Measurements from ENCODE around the gene CYFIP1. TPM values are rescaled to one million over a fixed set of nuclear protein-coding genes. Genes with fewer than 3 reads are reported as not detected.

Gene CYFIP1
- total RNA-seq, 1 donor from 2014 or later, result 35.6 TPM

DNA sequence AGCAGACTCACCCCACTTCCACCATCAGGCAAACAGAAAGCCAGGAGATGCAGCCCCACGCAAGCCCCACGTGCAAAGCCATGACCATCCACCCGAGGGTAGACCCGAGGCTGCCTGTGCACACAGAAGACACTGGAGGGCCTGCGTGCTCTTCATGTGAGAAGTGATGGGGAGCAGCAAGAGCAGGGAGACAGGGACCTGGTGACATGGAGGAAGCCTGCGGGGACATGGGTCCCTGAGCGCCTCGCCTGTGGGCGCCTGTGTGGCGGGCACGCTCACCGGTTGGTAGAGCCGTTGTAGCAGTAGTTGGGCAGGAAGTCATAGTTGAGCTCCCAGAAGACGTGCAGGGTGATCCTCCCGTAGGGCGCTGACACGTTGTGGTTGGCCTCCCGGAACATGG lies 76.7 kb downstream of the CYFIP1 start:
- no peak for DNase-seq (ENCODE audit: low spot score)
- intact Hi-C loops (cut with DNase I), result no loop called here

DNA sequence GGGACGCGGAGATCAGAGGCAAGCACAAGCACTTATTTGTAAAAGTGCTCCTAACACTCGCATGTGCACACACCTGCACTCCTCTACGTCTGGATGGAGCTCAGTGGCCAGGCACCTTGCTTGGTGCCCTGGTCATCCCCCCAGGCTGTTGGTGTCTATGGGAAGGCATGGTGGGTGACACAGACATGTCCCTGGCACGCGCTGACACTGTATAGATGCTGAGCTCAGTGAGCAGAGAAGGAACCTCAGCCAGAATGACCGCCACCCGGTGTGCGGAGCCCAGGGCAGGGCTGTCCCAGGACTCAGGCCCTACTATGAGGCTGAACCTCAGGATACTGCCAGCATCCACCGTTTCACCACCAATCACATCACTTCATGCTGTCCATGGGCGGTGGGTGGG lies 77.2 kb downstream of the CYFIP1 start:
- intact Hi-C loops (cut with DNase I), result no loop called here
- no peak for DNase-seq (ENCODE audit: low spot score)

DNA sequence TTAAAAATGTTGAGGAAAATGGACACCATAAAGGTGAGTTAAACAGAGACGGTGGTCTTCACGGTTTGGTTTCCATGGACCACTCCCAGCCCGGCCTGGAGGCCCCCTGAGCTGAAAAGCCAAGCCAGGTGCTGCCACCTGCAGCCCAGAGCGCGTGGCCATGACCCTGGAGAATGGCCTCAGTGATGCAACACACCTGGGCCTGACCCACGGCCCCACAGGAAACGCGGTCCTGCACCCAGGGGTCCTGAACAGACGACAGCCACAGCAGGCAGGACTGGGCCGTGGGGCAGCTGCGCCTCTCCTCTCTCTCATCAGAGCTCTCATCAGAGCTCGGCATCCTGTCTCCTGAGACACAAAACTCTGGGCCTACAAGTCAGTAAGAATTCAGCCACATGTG lies 77.6 kb downstream of the CYFIP1 start:
- no peak for DNase-seq (ENCODE audit: low spot score)
- intact Hi-C loops (cut with DNase I), result no loop called here

DNA sequence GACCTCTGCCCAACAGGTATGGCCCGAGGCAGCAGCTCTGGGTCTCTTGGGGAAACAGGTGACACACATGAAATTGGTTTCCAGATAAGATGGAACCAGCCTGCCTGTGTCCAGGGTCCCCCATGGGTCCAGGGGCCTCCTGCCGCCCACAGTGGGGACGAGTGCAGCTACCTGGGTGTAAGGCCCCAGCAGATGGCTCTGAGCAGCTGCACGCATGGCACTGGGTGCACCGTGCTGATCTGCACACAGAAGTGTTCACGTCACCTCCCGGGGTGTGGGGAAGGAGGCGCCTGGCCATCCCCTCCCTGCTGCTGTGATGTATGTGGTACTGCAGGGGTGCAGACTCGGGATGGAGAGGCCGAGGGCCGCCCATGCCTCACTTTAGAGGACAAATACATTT lies 78.1 kb downstream of the CYFIP1 start:
- DNase-seq (ENCODE audit: low spot score), result no peak
- intact Hi-C loops (cut with DNase I), result no loop called here

DNA sequence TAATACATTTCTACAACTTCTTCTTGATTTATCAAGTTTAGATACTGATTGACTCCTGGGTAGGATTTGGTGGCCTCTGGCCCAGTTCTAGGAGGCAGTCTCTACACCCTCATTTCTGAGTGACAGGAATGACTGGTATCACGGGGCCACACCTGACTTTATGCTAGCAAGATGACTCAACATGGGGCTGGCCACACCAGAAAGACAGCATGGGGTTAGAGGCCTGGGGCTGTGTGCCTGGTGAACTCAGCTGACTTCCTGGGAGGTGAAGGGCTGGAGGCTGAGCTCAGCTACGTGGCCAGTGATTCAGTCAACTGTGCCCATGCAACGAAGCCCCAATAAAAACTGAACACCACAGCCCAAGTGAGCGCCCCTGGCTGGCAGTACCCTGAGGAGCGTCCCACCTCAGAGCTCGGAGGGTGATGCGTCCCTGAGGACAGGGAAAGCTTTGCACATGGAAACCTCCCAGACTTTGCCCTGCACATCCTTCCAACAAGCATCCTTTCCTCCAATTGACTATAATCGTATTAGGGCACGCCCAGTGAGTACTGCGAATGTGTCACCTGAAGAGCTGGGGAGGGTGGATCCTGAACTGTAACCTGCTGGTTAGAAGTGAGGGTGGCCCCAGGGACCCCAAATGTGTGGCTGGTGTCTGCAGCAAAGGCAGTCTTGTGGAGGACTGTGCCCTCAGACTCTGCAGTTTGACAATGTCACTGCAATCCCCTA lies 84.5 kb downstream of the CYFIP1 start:
- DNase-seq (ENCODE audit: low spot score), result no peak
- intact Hi-C loops (cut with DNase I), result no loop called here

DNA sequence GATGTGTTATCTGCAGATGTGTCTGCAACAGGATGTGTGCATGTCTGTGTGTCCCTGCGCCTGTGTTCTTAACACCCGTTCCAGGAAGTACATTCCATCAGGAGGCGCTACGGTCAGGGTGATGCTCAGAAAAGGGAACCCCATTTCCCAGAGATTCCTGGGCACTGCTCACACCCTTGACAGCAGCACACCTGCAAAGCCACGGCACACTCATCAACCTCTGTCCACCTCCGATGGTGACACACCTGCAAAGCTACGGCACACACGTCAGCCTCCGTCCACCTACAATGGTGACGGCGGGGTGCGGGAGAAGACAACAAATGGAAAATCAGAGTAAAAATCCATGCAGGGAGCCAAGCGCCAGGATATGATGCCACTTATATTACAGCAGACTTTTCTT lies 86.3 kb downstream of the CYFIP1 start:
- intact Hi-C loops (cut with DNase I), result no loop called here
- DNase-seq (ENCODE audit: low spot score), result no peak

DNA sequence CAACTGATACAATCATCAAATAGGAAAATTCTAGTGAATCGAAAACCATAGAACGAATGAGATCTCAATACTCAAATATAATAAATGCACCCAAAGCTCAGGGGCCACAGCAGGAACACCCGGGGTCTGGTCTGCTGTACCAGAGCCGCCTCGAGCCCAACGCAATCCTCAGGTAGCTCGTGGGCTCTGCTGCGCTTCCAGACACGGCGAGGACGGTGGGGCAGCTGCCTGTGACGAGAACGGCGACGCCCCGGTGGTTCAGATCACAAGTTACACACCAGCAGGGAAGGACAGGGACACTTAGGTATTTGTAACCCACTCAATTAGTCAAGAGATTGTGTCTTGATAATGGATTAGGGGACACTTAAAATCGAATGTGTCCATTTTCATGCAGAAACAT lies 87.1 kb downstream of the CYFIP1 start:
- intact Hi-C loops (cut with DNase I), result no loop called here
- DNase-seq (ENCODE audit: low spot score), result no peak

DNA sequence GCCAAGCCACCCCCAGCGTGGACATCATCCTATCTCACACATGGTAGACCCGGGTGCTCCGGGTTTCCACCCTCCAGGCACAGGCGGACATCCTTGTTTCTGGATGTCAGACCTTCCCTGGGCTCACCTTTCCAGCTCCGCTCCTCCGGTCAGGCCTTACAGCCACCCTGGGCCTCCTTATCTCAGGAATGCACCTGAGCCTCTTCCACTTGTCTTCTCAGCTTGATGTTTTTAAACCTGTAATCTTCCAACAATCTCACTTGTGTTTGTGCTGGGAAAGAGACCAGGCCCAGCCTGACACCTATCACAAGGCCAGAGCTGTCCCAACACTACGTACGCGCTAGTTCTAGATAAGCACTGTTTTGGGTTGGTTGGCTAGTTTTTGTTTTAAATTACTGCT lies 87.8 kb downstream of the CYFIP1 start:
- DNase-seq (ENCODE audit: low spot score), result no peak
- intact Hi-C loops (cut with DNase I), result no loop called here

DNA sequence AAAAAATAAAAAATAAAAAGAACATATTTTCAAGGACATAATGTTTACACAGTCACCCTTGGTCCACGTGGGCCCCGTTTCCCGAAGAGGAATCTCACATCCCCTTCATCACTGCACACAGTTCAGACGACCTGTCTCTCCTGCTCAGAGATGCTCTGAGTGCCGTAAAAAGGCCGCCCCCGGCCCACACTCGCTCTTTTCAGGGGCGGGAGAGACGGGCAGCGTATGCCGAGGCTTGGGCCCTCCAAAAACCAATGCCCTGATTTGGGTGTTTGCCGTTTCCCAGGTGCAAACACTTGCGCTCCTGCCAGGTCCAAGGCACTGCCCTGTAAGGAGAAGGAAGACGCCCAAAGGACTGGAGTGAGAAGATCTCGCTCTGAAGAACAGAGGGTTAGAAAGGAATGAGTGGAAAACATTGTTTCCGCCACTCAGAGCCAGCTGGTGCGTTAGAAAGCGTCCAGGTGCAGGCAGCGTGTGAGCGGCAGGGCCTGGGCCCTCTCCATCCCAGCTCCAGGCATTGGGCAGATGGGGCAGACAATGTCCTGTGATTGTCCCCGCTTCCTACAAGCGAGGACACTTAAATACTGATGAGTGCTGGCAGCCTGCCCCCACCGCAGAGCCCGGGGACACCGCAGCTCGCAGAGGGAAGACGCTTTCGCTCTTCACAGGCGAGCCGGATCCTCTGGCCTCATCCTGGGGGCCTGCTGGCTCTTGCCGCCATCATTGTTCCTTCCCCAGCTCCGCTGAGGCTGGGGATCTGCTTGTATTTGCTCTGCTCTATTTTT lies 88.5 kb downstream of the CYFIP1 start:
- no peak for DNase-seq (ENCODE audit: low spot score)
- intact Hi-C loops (cut with DNase I), result no loop called here

DNA sequence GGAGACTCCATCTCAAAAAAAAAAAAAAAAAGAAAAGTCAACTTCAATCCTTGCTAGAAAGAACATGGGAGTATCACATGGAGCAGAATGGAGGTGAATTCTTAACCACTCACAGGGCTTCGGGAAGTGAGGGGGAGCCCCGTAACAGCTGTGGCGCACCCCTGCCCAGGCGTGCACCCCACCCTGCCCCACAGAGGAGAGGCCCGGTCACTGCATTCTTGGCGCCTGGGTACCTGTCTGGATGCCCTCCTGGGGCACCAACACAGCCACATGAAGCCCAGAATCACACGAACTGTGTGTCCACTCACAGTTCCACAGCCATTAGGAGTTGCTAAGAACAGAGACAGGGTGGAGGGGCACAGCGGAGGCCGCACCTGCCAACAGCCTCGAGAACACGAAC lies 89.9 kb downstream of the CYFIP1 start:
- intact Hi-C loops (cut with DNase I), result no loop called here

DNA sequence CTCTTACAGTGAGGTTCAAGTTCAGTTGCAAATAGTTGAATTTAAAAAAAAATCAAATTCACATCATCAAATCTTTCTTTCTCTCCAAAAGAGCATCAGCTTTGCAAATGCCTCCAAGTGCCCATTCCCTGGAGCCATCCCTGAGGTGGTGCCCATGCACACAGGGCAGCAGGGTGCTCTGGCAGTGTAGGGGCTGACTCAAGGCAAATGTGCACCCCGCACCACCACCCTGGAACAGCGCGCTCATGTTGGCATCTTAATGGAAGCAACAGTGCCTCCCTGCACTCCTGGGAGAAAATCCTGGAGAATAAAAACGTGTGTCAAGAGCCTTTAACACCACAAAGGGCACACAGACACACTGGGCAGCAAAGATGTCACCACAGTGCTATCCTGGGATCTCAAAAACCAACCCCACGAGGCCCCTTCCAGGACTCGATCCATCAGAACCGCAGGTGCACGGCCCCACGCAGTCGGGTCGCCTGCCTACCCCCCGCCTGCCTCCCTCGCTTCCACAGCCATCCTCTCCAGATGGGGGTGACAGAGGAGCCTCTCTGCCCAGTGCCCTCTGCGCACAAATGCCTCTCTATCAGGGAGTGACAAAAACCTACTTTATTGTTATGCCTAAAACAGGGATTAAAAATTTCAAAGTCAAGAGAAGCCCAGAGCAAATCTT lies 90.9 kb downstream of the CYFIP1 start:
- intact Hi-C loops (cut with DNase I), result no loop called here
- no peak for DNase-seq (ENCODE audit: low spot score)

More for the DNA sequence above, 89.9 kb downstream of the CYFIP1 start:
- no peak for DNase-seq (ENCODE audit: low spot score)

DNA sequence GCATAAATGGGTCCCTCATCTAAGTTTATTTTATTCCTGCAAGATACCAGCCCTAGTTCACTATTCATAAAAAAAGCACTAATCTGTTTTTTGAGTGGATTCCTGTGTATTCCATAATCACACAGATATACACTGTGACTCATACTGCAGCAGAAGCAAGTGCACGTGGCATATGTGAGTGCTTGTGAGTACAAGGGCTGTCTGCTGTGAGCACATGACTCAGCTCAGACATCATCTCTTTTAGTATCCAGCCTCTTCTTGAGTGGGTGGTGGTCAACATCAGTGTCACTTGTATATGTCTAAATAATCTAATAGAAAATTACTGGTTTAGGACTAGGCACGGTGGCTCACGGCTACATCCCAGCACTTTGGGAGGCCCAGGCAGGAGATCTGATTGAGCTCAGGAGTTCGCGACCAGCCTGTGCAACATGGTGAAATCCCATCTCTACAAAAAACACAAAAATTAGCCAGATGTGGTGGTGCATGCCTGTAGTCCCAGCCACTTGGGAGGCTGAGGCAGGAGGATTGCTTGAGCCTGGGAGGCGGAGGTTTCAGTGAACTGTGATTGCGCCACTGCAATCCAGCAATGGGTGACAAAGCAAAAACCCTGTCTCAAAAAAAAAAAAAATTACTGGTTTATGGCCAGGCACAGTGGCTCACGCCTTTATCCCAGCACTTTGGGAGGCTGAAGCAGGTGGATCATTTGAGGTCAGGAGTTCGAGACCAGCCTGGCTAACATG lies 91.9 kb downstream of the CYFIP1 start:
- intact Hi-C loops (cut with DNase I), result no loop called here
- peak; percentile 56 for DNase-seq (ENCODE audit: low spot score)

DNA sequence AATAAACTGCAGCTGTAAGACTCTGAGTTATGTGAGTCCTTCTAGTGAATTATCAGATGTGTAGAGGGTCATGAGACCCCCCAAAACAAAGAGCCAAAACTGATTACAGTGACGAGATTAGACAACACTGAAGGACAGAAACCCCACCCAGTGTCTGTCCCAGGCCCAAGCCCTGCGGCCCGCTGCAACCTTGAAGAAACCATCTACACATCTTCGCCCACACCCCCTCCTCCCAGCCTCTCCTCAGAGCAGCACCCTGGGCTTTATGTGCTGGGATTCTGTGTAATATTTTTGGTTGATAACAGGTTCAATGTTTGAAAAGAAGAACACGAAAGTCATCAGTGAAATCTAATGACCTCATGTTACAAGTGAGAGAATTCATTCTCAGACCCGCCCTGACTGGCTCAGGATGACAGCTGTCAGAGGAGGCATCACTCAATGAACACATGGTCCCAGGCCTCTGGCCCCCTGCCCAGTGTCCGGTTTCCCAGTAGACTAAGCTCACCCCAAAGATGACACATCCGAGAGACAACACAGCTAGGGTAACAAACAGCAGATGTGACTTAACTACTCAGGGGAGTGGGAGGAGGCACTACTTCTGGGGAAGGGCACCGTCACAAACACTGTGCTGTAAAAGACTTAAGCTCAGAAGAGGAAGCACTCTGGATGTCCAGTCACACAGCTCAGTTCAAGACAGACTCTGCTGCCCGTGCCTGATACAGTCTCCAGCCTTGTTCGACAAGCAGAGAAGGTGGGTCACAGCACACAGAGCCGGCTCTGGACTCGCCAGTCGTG lies 92.8 kb downstream of the CYFIP1 start:
- peak; percentile 61 for DNase-seq (ENCODE audit: low spot score)

DNA sequence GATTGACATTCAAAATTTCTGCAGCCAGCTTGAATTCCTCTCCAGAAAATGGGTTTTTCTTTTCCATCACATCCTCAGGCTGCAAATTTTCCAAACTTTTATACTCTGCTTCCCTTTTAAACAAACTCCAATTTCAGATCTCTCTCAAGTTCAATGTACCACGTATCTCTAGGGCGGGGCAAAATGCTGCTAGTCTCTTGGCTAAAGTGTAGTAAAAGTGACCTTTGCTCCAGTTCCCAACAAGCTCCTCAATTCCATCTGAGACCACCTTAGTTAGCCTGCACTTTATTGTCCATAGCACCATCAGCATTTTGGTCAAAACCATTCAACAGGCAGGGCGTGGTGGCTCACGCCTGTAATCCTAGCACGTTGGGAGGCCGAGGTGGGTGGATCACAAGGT lies 95.0 kb downstream of the CYFIP1 start:
- no peak for DNase-seq (ENCODE audit: low spot score)
- intact Hi-C loops (cut with DNase I), result no loop called here

More for the DNA sequence above, 92.8 kb downstream of the CYFIP1 start:
- intact Hi-C loops (cut with DNase I), result no loop called here

DNA sequence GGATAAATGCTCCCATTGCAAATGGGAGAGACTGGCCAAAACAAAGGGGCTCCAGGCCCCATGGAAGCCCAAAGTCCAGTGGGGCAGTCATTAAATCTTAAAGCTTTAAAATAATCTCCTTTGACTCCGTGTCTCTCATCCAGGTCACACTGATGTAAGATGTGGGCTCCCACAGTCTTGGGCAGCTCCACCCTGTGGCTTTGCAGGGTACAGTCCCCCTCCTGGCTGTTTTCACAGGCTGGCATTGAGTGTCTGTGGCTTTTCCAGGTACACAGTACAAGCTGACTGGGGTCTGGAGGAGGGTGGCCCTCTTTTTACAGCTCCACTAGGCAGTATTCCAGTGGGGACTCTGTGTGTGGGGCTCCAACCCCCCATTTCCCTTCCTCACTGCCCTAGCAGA lies 95.8 kb downstream of the CYFIP1 start:
- intact Hi-C loops (cut with DNase I), result no loop called here
- DNase-seq (ENCODE audit: low spot score), result no peak

DNA sequence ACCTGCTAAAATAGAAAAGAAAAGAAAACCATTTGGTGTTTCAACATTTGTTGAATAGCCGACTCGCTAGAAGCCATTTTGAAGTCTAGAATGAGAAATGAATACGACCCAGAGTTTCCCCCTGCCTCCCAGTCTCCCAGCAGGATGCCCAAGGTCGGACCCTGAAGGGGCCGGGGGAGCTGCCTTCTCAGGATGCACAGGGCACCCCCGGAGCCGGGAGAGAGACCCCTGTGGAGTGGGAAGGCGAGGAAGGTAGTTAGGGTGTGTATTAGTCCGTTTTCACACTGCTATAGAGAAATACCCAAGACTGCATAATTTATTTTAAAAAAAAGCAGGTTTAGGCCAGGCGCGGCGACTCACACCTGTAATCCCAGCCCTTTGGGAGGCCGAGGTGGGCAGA lies 97.0 kb downstream of the CYFIP1 start:
- intact Hi-C loops (cut with DNase I), result no loop called here

DNA sequence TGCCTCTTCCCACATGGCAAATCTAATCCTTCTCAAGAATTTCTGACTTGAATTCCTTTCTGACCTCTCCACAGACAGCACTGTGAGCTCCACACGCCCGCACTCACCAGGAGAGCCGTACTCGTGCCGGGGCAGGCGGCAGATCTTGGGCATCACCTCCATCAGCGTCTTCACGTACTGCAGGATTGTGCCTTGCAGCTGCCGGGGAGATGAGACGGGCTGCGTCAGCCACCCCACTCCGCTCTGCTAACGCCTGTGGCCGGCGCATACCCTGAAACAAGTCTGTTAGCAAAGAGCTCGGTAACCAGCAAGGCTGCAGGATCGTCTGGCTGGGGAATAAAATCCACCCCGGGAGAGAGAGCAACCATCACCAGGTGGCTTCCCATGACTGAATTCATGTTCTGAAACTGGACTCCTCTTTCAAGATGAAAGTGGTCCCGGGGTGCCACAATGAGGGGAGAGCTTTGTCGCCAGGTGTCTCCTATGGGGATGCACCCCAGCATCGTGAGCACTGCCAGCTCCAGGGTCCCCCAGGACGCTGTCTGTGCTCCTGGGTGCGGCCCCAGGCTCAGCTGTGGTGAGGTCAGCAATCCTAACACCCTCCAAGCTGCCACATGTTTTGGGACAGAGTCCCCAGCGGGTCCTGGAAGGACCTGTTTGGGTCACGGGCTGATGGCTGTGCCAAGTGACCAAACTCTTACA lies 98.3 kb downstream of the CYFIP1 start:
- intact Hi-C loops (cut with DNase I), result no loop called here
- peak; percentile 74 for DNase-seq (ENCODE audit: low spot score)

More for the DNA sequence above, 97.0 kb downstream of the CYFIP1 start:
- DNase-seq (ENCODE audit: low spot score), result peak; percentile 19

DNA sequence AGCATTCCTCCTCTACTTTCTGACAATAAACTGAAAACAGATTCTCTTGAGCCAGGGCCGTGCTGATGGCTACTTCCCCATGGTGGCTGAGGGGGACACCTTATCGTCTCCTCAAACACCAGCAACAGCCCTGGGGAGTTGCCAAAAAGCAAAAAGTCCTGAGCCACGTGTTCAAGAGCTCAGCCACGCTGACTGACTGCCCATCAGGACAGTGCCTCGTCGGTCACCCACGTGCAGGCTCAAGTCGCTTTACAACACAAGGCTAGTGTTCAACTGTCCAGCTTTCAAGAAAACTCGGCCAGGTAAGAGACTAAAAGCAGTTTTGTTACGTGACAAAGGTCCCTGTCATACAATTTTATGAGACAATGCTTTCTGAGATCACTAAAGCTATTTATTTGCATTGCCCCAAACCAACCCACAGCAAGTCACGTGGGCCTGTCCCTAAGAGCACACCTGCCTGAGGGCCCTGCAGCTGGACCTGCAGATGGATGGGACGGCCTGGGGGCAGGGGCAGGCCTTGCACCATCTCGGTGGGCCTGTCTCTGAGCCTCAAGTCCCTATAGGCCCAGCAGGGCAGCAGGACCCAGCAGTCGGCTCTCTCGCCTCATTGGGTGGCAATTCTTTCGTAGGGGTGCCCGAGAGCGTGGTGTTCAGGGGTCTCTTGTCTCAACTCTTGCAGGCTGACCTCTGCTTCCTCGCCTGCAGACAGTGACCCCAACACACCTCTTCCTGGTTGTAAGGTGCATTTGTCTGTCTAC lies 99.0 kb downstream of the CYFIP1 start:
- intact Hi-C loops (cut with DNase I), result no loop called here
- DNase-seq (ENCODE audit: low spot score), result peak; percentile 53
